Choroid plexus epithelial cell (primary cell): ENCODE measurements around the gene CD38.

ENCODE experiments used
- DNase-seq: peaks from one replicate; pipeline ENCODE4 v3.0.0-alpha.2; 2010; ENCODE audit warnings: low read depth
- H3K4me3 ChIP-seq: 2 replicates; pipeline ENCODE4 v1.5.1; 2011; ENCODE audit warnings: low read depth, mild to moderate bottlenecking, control low read depth, low read length, moderate library complexity
- TF ChIP-seq, protein P1 (sequence below): conservative IDR thresholded peaks from 2 replicates; pipeline ENCODE4 v1.5.1; 2011; ENCODE audit warnings: low read depth, mild to moderate bottlenecking, control low read depth, inconsistent platforms, low read length, moderate library complexity

CD38 gene

GRCh38 chr4:15875663-15876460, 97.7 kb downstream of the CD38 start:
- no peak overlapping the region for H3K4me3 ChIP-seq
- no peak for DNase-seq
- TF ChIP-seq, protein P1, sequence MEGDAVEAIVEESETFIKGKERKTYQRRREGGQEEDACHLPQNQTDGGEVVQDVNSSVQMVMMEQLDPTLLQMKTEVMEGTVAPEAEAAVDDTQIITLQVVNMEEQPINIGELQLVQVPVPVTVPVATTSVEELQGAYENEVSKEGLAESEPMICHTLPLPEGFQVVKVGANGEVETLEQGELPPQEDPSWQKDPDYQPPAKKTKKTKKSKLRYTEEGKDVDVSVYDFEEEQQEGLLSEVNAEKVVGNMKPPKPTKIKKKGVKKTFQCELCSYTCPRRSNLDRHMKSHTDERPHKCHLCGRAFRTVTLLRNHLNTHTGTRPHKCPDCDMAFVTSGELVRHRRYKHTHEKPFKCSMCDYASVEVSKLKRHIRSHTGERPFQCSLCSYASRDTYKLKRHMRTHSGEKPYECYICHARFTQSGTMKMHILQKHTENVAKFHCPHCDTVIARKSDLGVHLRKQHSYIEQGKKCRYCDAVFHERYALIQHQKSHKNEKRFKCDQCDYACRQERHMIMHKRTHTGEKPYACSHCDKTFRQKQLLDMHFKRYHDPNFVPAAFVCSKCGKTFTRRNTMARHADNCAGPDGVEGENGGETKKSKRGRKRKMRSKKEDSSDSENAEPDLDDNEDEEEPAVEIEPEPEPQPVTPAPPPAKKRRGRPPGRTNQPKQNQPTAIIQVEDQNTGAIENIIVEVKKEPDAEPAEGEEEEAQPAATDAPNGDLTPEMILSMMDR = no peak

DNA sequence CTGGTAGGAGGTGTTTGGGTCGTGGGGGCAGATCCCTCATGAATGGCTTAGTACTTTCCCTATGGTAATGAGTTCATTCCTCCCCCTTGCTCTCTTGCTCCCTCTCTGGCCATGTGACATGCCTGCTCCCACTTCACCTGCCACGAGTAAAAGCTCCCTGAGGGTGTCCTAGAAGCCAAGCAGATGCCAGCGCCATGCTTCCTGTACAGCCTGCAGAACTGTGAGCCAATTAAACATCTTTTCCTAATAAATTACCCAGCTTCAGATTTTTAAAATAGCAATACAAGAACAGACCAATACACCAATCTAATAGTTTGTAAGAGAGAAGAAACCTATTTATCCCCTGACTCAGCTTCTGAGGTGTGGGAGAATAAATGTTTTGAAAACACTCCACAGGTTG, 99.9 kb downstream of the CD38 start:
- no peak for DNase-seq
- no peak overlapping the region for H3K4me3 ChIP-seq
- TF ChIP-seq, protein P1 = no peak

DNA sequence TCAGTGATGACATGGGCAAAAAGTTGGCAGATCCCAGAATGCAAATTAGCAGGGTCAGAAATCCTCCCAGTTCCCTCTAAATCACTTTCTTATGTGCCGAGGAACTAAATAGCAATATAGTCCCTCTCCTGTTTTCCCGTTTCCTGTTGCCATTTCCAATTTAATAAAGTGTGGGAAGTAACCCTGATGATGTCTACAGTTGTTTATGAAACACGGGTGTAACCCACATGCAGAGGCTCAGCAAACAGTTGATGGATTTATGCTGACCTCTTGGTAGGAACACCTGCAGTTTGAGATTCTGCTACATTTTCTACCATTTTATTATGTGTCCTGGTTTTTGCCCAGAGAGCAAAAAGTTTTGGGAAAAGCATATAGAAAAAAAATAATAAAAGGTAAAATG, 103.7 kb downstream of the CD38 start:
- DNase-seq = no peak
- TF ChIP-seq, protein P1 = no peak
- H3K4me3 ChIP-seq = no peak overlapping the region

- H3K4me3 ChIP-seq = no peak overlapping the region
- peak; percentile 92 for DNase-seq
- TF ChIP-seq, protein P1 = peak; percentile 97
These were observed 104.6 kb downstream of the CD38 start for GRCh38 chr4:15882675-15883086.

DNA sequence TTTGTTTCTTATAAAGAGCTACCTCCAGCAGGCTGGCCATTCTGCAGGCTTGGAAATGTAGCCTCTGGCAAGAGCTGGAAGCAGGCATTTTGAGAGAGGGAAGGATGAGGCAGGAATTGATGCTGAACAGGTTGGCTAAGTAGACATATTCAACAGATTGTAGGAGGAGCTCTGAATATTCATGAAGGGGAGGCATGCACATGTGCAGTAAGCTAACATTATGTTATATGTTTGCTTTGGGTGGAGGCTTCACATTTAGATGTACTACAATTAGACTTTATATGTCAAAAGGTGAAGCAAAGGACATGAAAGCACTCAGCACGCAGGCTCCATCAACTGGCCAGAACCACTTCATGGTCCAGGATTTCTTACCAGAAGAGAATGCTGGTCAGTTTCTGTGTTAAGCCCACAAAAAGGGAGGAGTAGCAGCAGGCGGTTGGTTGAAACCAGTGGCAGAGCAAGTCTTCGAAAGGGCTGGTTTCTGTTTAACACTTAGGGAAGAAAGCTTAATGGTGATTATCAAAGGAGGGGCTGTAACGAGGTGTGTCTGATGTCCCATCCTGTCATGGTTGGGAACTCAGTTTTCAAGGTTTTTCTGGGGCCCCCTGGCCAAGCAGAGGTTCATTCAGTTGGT, 105.6 kb downstream of the CD38 start:
- TF ChIP-seq, protein P1 = no peak

GRCh38 chr4:15884666-15885065, 106.5 kb downstream of the CD38 start:
- no peak for DNase-seq
- no peak overlapping the region for H3K4me3 ChIP-seq
- TF ChIP-seq, protein P1 = no peak

More for the DNA sequence above, 105.6 kb downstream of the CD38 start:
- no peak for DNase-seq
- no peak overlapping the region for H3K4me3 ChIP-seq
